IPS-NIHi7 (cell line): ENCODE data around the gene RBFOX1.

Source experiments
- DNase-seq: peaks from one replicate; pipeline ENCODE4 v3.0.0; 2012; ENCODE audit warnings: mixed read lengths; ENCODE audit errors: extremely low spot score

The RBFOX1 gene

GRCh38 chr16:7334801-7335560 lies 2.3 kb downstream of the RBFOX1 start:
- DNase-seq = no peak

DNA sequence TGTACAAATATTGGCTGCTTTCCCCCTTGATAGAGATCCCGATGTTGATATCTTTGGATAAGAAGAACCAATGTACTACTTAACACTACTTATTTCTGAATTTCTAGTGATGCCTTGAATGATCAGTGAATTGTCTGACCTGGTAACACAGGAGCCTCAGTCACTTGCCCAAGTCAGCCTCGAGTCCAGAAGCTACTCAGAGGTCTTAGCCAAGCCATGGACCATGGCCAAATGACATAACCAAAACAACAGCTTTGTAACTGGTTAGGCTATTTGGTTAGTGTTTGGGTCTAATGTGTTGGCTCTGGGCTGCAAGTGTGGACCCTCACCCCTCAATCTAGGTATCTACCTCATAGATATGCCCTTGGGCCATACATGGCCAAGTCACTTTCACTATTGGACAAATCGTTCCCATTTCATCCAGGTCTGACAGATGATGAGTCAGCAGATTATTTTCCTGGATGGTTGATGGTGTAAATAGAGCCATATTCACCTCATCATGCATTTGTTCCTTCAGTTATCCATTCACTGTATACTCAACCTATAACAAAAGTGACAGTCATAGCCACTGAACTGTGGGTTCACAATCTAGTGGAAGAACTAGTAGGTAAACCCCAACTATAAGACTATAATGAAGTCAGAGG lies 3.5 kb downstream of the RBFOX1 start:
- DNase-seq = no peak

DNA sequence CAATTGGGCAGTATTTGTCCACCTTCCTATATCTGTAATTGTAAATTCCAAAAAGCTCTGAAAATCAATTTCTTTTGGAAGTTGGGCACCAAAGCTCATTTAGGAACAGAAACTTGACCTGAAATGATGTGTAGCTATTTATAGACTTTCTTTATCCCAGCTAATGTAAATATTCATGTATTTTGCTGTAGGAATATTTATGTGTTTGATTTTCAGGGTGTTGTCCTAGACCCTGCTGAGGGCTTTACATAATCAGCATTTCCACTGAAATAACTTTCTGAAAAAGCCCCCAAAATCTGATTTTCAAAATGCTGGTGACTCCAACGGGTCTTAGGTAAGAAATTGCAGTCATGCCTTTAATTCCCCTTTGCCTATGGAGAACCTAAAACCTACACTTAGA lies 4.1 kb downstream of the RBFOX1 start:
- no peak for DNase-seq

- no peak for DNase-seq
Observed at GRCh38 chr16:7338826-7339225, 6.2 kb downstream of the RBFOX1 start.

GRCh38 chr16:7339700-7340099 lies 7.1 kb downstream of the RBFOX1 start:
- DNase-seq = no peak

DNA sequence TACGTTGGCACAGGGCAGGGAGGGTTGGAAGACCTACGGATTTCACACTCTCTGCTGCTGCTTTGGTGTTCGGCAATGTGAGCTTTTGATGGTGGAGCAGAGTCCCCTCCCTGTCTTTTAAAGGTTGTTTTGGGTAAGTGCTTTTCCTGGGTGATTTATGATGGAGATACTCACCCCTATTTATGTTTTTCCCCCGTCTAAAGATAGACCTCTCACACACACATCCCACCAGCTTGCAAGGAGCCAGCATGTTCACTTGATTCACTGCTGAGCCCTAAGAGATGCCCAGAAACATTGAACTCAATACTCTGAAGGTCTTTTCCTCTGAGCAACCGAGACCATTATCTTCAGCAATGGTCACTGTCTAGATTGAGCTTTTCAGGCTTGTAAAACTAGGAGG lies 8.3 kb downstream of the RBFOX1 start:
- DNase-seq = no peak

DNA sequence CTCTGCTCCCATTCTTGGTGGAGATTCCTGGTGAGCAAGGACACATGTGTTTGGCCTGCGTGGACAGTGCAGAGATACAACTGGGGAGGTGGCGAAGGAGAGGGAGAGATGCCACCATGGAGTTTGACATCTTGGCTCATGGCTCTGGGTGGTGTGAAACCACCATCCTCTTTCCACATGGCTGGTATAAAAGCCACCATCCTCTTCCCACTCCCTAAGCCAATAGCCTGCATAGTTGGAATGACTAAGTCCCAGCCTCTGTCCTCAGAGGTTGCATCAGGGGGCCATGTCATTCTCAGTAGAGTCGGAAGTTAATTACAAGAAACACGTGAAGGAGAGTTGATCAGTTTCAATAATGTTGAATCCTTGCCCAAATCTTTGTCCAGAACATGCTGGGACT lies 10.0 kb downstream of the RBFOX1 start:
- no peak for DNase-seq

DNA sequence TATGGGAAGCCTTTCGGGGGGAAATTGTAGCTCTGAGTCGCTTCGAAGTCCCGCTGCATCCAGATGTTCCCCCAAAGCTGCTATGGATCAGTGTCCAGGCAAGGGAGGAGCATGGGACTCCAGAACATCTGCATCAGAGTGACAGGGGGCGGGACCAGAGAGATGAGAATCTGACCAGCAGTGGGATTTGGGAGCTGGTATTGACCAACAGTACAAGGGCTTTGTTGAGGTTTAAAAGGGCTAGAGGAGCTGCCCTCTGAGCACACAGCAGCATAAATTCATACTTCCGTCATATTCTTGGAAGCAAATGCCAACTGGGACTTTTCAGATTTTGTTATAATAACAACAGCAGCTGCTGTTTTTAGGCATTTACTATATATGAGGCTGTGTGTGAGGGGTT lies 10.6 kb downstream of the RBFOX1 start:
- DNase-seq = no peak

- DNase-seq = no peak
Observed at GRCh38 chr16:7344830-7345780, 12.5 kb downstream of the RBFOX1 start.

GRCh38 chr16:7350806-7351205 lies 18.2 kb downstream of the RBFOX1 start:
- DNase-seq = no peak

DNA sequence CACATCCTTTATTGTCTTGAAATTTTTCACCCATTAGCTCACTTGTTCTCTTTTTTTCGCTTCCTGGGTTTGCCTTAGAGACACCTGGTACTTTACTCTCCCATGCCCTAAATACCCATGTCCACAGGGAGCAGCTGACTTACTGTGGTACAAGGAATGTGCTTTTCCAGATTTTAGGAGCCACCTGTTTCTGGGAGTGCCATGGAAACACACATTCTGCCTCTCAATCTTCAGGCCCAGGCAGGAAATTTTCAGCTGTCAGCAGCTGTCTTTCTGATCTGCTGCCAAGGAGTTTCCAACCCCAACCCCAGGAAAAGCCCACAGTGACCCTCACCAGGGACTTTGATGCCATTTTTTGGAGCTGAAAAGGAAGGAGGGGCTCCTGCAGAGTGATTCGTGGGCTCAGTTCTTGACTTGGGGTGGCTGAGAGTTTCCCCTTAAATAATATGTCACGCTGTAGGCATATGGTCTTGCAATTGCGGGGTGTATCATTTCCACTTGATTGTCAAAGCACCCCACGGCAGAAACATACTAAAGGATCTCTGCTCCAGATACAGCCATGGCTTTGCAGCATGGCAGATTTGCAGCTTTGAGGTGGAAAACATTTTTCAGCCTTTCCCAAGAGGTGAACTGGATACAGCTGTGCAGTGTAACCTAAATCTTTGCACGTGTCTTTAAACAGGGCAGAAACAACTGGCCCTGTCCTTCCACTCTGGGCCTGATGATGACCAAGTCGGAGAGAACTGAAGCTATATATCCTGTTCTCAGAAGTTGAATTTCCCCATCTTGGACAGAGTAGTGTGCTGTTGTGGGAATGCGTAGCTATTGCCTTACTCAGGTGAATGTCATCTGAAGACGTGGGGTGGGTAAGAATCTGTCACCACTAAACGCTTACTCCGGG lies 19.2 kb downstream of the RBFOX1 start:
- DNase-seq = no peak

DNA sequence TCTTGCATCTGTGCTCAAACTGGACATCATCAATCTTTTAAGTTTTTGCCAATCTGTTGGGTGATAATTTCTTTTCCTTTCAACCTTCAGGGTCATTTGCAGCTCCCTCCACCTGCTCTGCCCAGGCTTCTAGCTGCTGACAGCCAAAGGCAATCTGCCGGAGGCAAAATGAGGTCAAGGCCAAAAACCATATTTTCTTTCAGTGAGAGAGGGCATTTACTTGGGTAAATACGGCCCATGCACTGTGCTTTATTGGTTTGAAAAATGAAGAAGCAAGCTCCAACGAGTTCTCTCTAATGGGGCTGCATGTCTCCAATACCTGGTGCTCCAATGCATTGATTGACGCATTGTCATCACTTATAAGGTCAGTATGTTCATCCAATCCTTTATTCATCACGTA lies 23.1 kb downstream of the RBFOX1 start:
- no peak for DNase-seq

GRCh38 chr16:7361416-7362129 lies 28.9 kb downstream of the RBFOX1 start:
- DNase-seq = no peak

GRCh38 chr16:7362231-7362630 lies 29.6 kb downstream of the RBFOX1 start:
- DNase-seq = no peak

DNA sequence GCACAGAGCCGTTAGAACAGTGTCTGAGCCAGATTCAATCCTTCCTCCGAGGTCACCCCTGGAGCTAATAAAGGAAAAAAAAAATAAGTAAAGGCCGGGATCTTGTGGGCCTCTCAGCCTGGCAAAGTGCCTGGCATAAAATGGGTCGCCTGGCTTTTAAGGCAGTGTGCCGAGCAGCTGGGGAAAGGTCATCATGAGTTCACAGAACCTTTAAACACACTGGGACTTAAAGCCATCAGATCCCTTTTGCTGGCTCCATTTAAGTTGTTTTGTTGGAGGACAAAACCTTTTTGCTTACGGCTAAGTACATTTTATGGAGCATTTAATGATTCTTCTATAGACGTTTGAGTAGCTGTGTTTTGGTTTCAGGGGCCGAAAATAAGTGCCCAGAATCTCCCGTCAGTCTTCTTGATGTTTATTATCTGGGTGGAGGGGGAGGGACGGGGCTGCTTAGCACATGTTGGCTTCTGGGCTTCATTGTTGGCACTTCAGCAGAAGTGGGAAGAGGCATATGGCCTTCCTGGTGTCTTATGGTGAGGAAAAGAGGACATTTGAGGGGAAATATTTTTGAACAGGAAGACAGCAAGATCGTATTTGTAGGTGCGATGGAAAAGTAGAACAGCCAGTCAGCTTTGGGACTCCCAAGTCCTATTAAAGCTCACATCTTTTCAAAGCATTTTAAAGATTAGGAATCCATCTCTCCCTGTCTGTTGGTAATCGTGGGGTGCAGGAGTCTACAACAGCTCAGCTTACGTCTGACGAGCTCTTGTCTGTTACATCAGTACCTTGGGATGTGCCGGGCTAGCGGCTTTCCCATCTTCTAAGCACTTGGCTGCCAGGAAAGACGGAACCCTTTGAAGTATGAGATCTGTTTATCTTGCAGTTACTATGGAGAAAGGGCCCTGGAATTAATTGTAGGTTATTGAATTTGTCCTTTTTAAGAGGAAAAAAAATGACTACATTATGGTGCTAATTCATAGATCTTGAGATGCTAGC lies 31.1 kb downstream of the RBFOX1 start:
- DNase-seq = no peak

GRCh38 chr16:7366041-7366440 lies 33.4 kb downstream of the RBFOX1 start:
- no peak for DNase-seq

DNA sequence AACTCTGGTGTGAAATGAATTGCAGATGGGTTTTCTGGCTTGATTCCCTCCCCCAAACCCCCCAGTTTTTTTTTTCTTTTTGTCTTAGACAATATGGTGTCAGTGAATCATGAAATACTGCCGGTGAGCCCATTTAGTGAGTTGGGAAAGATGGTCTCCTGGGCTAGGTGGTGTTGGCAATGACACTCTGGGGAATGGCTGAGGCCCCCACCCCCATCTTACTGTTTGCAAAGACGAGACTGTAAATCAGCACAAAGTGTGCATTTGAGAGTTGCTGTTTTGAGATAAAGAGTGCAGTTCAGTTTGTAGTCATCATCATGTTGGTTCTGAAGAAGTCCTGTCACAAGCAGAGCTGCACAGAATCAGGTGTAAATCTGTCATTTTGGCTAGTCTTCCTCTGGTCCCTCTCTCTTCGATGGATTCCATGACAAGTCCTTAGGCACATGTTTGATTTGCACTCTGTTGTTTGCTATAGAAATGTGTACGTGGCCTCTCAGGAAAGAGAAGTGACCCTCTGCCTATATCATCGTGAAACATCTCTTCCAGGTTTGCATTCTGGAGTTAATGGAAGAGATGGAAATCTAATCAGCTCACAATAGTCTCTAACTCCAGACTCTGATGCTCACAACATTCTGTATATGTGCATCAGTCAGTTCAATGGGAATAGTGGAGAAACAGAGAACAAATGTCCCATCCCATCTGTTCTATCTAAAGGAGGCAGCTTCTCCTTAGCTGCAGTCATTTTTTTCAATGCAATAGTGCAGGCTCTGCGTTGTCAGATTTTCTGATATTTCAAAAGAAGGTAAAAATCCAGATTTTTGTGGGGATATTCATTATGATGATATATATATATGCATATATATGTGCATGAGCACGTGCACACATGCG lies 34.6 kb downstream of the RBFOX1 start:
- DNase-seq = no peak

GRCh38 chr16:7369204-7369603 lies 36.6 kb downstream of the RBFOX1 start:
- no peak for DNase-seq
